OCI-LY7 (cell line): ENCODE results near the gene CACNA1B. TPM values are rescaled to one million over a fixed set of nuclear protein-coding genes. Genes with fewer than 3 reads are reported as not detected.
"Not testable (repeated sequence)": the region's sequence is repeated elsewhere in the genome, so short reads cannot be mapped to it uniquely, and the experiment has no call there.

Experiments used
- BruUV-seq: library from RNA; stranded (reverse); fragments of 400-500 nt; replicated peaks from 2 replicates; lab custom pipeline; 2021; lab: Mats Ljungman, UMichigan
- CTCF ChIA-PET: fragments of 300-600 bp; sonication (Branson Sonifier 250); formaldehyde crosslinking; loops from one replicate; lab custom pipeline; 2022; ENCODE audit warnings: antibody characterized with exemption; ENCODE audit not compliant: unreplicated experiment; lab: Charles Lee
- POLR2A ChIA-PET: fragments of 300-600 bp; sonication (Branson Sonifier 250); formaldehyde crosslinking; loops from one replicate; lab custom pipeline; 2022; ENCODE audit warnings: antibody characterized with exemption; lab: Charles Lee
- DNase-seq: peaks from one replicate; pipeline ENCODE4 v3.0.0-alpha.2; 2015; ENCODE audit warnings: low spot score
- H2AFZ ChIP-seq: fragments of 200-600 bp; sonication (generic), shearing (Covaris generic); 2 replicates; pipeline ENCODE4 v1.6.1; 2014; ENCODE audit warnings: mild to moderate bottlenecking, antibody characterized with exemption, low read length, moderate library complexity
- H3K27ac ChIP-seq: fragments of 200-600 bp; sonication (generic); 2 replicates; pipeline ENCODE4 v1.5.1; 2014; ENCODE audit warnings: mixed run types, low read depth, mild to moderate bottlenecking, moderate library complexity, low read length, inconsistent platforms; ENCODE audit not compliant: poor library complexity, severe bottlenecking
- H3K36me3 ChIP-seq: fragments of 200-600 bp; sonication (generic); 2 replicates; pipeline ENCODE4 v1.6.1; 2014; ENCODE audit warnings: mild to moderate bottlenecking, antibody characterized with exemption, low read length, moderate library complexity, mixed read lengths; ENCODE audit not compliant: insufficient read depth
- H3K4me1 ChIP-seq: fragments of 200-600 bp; sonication (generic); 2 replicates; pipeline ENCODE4 v1.5.1; 2014; ENCODE audit warnings: mild to moderate bottlenecking, low read length; ENCODE audit not compliant: insufficient read depth, poor library complexity, severe bottlenecking
- H3K4me2 ChIP-seq: fragments of 200-600 bp; sonication (generic); 2 replicates; pipeline ENCODE4 v1.6.1; 2014; ENCODE audit warnings: mild to moderate bottlenecking, low read length
- H3K4me3 ChIP-seq: fragments of 200-600 bp; sonication (generic); 2 replicates; pipeline ENCODE4 v1.5.1; 2014; ENCODE audit warnings: mild to moderate bottlenecking, low read depth, low read length; ENCODE audit not compliant: poor library complexity, severe bottlenecking
- H3K79me2 ChIP-seq: fragments of 200-600 bp; sonication (generic); 2 replicates; pipeline ENCODE4 v1.6.1; 2016; ENCODE audit warnings: low read depth, mild to moderate bottlenecking, low read length, moderate library complexity, mixed read lengths; ENCODE audit not compliant: insufficient read depth
- H3K9me2 ChIP-seq: fragments of 200-600 bp; sonication (generic); 2 replicates; pipeline ENCODE4 v1.6.1; 2016; ENCODE audit warnings: mild to moderate bottlenecking, low read length, mixed read lengths; ENCODE audit not compliant: insufficient read depth
- H3K9me3 ChIP-seq: fragments of 200-600 bp; sonication (generic); 2 replicates; pipeline ENCODE4 v1.6.1; 2014; ENCODE audit warnings: mild to moderate bottlenecking, mixed run types, low read length, mixed read lengths
- H4K20me1 ChIP-seq: fragments of 200-600 bp; sonication (generic); 2 replicates; pipeline ENCODE4 v1.6.1; 2014; ENCODE audit warnings: mild to moderate bottlenecking, antibody characterized with exemption, low read length, moderate library complexity, mixed read lengths; ENCODE audit not compliant: insufficient read depth
- CTCF ChIP-seq: fragments of 200-600 bp; sonication (generic); conservative IDR thresholded peaks from 2 replicates; pipeline ENCODE4 v1.5.1; 2014; ENCODE audit warnings: mild to moderate bottlenecking, antibody characterized with exemption, low read length, moderate library complexity, mixed read lengths
- EZH2phosphoT487 ChIP-seq: fragments of 200-600 bp; sonication (generic); IDR thresholded peaks from 2 replicates; pipeline ENCODE4 v1.6.1; 2018; ENCODE audit warnings: low read depth, borderline replicate concordance, mild to moderate bottlenecking, mixed run types, antibody characterized with exemption, low read length, moderate library complexity, mixed read lengths
- intact Hi-C: fragments of 100-400 bp; cut with micrococcal nuclease; formaldehyde crosslinking; loops from one replicate; pipeline ENCODE4 v1.10.0; 2022; ENCODE audit not compliant: unreplicated experiment
- total RNA-seq, 2 experiments: library from RNA; depleted of rRNA in 1 of 2; stranded (reverse); fragments of >200 nt in 1 of 2; shearing (Covaris generic) in 1 of 2; gene quantifications; 2 replicates each; pipeline ENCODE4 v1.2.3, GENCODE V29; 2014 to 2022

Gene CACNA1B
- total RNA-seq, 2 experiments from 2014 or later = not detected

- no peak overlapping the region for H3K4me2 ChIP-seq
- DNase-seq = no peak
- intact Hi-C loops = no loop called here
- BruUV-seq = no TSS peak
- H4K20me1 ChIP-seq = no peaks in the 10 kb centered on the region
- no peaks in the 10 kb centered on the region for H3K79me2 ChIP-seq
- no peaks in the 10 kb centered on the region for H3K36me3 ChIP-seq
- no peak overlapping the region for H2AFZ ChIP-seq
- POLR2A ChIA-PET = no interaction called here
- H3K27ac ChIP-seq = no peak overlapping the region
- 0 out of 2 replicates have a peak, but pooled peaks cover 7% of the 10 kb centered on the region for H3K9me3 ChIP-seq
- no peaks in the 10 kb centered on the region for H3K4me1 ChIP-seq
- CTCF ChIA-PET = no interaction called here
- no peaks in the 10 kb centered on the region for H3K9me2 ChIP-seq
- TF ChIP-seq EZH2phosphoT487 (no peak), CTCF (no peak)
- no peak overlapping the region for H3K4me3 ChIP-seq
These were observed 208.0 kb downstream of the CACNA1B start for GRCh38 chr9:138085568-138085967.

DNA sequence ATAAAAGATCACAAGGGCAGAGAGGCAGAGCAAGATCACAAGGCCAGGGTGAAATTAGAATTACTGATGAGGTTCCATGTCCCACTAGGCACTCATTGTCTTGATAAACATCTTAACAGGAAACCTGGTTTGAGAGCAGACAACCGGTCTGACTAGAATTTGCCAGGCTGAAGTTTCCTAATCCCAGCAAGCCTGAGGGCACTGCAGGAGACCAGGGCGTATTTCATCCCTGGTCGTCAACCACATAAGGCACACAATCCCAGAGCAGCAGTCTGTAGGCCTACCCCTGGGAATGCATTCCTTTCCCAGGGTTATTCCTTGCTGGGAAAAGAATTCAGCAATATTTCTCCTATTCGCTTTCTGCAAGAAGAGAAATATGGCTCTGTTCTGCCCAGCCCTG lies 214.5 kb downstream of the CACNA1B start:
- H3K9me3 ChIP-seq, POLR2A ChIA-PET, H3K27ac ChIP-seq, BruUV-seq, H3K9me2 ChIP-seq, H3K4me1 ChIP-seq, H3K4me2 ChIP-seq, H3K79me2 ChIP-seq, DNase-seq, H3K36me3 ChIP-seq, intact Hi-C loops, H2AFZ ChIP-seq, H4K20me1 ChIP-seq, H3K4me3 ChIP-seq, CTCF ChIA-PET: not testable (repeated sequence)

DNA sequence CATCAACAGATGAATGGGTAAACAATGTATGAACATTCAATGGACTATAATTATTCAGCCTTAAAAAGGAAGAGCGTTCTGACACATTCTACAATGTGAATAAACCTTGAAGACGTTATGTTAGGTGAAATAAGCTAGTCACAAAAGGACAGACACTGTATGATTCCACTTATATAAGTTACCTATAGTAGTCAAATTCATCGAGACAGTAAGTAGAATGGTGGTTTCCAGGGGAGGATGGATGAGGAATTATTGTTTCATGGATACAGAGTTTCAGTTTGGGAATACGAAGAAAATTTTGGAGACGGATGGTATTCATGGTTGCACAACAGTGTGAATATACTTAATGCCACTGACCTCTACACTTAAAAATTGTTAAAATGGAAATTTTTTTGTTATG lies 216.4 kb downstream of the CACNA1B start:
- no peak for DNase-seq
- no peaks in the 10 kb centered on the region for H3K36me3 ChIP-seq
- TF ChIP-seq EZH2phosphoT487 (no peak), CTCF (no peak)
- no peaks in the 10 kb centered on the region for H3K4me1 ChIP-seq
- no peaks in the 10 kb centered on the region for H3K79me2 ChIP-seq
- H2AFZ ChIP-seq = no peak overlapping the region
- H3K4me3 ChIP-seq = no peak overlapping the region
- H3K4me2 ChIP-seq = no peak overlapping the region
- H3K9me2 ChIP-seq = no peaks in the 10 kb centered on the region
- intact Hi-C loops = no loop called here
- H4K20me1 ChIP-seq = no peaks in the 10 kb centered on the region
- ChIA-PET CTCF (no interaction called here), POLR2A (no interaction called here)
- no peak overlapping the region for H3K27ac ChIP-seq
- BruUV-seq = no TSS peak
- no peaks in the 10 kb centered on the region for H3K9me3 ChIP-seq
